ENCODE data around the gene ERC2.

The ERC2 gene

GRCh38 chr3:55708921-55709320, 759.3 kb downstream of the ERC2 start:
- intact Hi-C loops (cut with DNase I) = no loop called here
- DNase-seq = no peak

DNA sequence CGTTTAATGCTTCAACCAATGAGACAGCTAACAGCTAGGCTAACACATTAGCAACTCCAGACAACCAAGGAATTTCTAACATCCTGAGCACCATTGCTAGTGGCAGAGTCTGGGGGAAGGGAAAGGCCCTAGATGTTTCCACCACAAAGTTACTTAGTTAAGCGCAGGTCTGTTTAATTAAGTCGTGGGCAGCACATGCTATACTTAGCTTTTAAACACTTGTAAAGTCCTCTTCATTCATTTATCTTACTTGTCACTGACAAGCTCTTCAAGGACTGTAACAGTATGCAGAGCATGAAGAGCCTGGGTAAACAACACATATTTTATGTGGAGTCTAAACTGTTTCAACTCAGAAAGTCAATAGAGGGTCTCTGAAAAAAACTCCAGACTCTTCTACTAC, 760.0 kb downstream of the ERC2 start:
- no peak for DNase-seq
- intact Hi-C loops (cut with DNase I) = no loop called here

- intact Hi-C loops (cut with DNase I) = no loop called here
- DNase-seq = no peak
Measured at GRCh38 chr3:55704521-55704920, 763.7 kb downstream of the ERC2 start.

- DNase-seq = no peak
- intact Hi-C loops (cut with DNase I) = no loop called here
Measured at GRCh38 chr3:55702822-55703221, 765.4 kb downstream of the ERC2 start.

- no peak for DNase-seq
- intact Hi-C loops (cut with DNase I) = no loop called here
Measured at GRCh38 chr3:55701997-55702396, 766.3 kb downstream of the ERC2 start.

GRCh38 chr3:55698831-55699230, 769.4 kb downstream of the ERC2 start:
- no peak for DNase-seq
- intact Hi-C loops (cut with DNase I) = no loop called here

DNA sequence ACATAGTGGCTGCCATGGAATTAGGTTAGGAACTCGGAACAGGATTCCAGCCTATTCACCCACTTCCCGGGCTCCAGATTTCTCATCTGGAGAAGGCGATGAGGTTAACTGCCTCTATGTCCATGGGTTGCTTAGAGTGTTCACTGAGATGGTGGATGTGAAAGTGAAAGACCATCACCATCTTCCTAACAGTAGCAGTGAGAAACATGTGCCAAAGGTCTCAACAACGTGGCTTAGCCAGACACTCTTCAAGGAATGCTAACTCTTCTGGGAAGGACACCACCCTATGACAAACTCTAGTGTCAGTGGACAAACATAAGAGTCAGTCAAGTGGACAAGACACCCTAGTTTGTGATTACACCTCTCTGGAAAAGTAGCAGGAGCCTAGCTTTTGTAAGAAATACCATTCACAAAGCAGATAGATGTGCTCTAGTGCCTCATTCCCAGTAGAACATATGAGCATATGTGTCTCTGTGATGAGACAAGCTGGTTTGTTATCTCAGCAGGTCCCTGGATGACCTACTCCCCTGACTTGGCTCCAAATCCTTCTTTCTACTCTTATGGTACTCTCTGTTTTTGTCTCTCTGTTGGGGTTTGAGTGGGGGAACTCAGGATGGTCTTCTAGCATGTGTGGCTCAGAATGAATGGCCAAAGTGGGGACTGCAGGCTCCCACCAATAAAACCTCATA, 770.9 kb downstream of the ERC2 start:
- intact Hi-C loops (cut with DNase I) = no loop called here

DNA sequence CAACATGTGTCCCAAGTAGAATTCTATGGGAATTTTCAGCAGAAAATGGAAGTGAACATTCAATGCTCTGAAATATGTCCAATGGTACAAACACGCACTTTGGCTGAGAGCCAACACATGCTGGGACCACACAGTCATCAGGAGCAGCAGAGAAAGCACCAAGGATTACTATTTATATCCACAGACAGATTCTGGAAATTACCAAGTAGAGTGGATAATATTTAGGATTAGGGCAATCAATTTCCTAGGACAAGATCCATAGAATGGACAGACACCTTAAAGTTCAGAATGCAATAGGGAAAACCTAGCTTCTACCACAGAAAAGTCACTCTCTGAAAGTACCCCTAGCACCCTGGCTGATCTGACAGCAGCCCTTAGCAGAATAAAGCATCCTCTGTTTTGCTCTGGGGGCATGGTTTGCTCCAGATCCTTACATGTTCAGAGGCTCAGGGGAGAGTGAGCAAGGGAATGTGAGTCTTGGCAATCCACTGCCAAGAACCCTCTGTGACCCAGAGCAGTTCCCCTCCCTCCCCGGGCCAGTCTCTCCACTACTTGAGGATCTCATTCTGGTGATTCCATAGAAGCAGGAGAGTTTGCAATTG, 775.2 kb downstream of the ERC2 start:
- intact Hi-C loops (cut with DNase I) = no loop called here

More for the DNA sequence above, 770.9 kb downstream of the ERC2 start:
- no peak for DNase-seq

GRCh38 chr3:55692295-55692956, 775.8 kb downstream of the ERC2 start:
- intact Hi-C loops (cut with DNase I) = no loop called here
- DNase-seq = no peak

More for the DNA sequence above, 775.2 kb downstream of the ERC2 start:
- DNase-seq = no peak

GRCh38 chr3:55691141-55691540, 777.1 kb downstream of the ERC2 start:
- intact Hi-C loops (cut with DNase I) = no loop called here
- no peak for DNase-seq

GRCh38 chr3:55690726-55691125, 777.5 kb downstream of the ERC2 start:
- intact Hi-C loops (cut with DNase I) = no loop called here
- DNase-seq = peak in 1 of 42 donors; percentile 32

DNA sequence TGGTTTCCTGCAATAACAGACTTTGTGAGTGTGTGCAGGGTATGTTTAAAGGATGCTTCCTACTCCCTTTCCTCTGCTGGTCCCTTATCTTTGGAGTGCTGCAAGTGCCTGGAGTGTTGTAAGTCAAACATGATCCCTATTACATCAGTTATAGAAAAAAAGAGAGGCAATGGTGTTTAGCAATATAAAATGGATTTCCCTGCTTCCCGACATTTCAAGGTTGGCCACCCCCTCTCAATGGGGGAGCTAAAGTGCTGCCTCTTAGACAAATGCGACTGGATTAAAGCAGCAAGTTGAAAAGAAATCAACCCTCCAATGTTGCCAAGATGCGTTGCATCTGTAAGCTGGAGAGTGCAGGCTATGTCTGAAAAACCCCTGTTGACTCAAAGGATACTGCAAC, 778.1 kb downstream of the ERC2 start:
- intact Hi-C loops (cut with DNase I) = no loop called here
- DNase-seq = no peak

DNA sequence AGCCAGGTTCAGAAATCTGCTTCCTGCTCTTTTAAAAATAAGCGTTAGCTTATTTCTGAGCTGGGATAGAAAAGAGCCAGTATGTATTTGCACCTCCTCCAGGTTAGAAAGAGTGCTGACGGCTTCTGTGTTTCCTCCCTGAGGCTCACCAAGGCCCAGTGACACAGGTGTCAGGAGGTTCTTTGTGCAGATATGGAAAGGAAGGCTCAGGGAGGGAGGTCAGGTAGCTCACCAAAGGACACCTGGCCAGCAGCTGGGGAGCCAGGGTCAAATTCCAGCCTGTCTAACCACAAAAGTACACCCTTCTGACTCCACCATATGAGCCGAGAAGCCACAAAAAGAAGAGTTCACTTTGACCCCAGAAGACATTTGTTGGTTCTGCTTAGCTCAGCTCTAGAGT, 780.1 kb downstream of the ERC2 start:
- intact Hi-C loops (cut with DNase I) = no loop called here
- no peak for DNase-seq

- intact Hi-C loops (cut with DNase I) = no loop called here
- DNase-seq = no peak
Measured at GRCh38 chr3:55687526-55687925, 780.7 kb downstream of the ERC2 start.

DNA sequence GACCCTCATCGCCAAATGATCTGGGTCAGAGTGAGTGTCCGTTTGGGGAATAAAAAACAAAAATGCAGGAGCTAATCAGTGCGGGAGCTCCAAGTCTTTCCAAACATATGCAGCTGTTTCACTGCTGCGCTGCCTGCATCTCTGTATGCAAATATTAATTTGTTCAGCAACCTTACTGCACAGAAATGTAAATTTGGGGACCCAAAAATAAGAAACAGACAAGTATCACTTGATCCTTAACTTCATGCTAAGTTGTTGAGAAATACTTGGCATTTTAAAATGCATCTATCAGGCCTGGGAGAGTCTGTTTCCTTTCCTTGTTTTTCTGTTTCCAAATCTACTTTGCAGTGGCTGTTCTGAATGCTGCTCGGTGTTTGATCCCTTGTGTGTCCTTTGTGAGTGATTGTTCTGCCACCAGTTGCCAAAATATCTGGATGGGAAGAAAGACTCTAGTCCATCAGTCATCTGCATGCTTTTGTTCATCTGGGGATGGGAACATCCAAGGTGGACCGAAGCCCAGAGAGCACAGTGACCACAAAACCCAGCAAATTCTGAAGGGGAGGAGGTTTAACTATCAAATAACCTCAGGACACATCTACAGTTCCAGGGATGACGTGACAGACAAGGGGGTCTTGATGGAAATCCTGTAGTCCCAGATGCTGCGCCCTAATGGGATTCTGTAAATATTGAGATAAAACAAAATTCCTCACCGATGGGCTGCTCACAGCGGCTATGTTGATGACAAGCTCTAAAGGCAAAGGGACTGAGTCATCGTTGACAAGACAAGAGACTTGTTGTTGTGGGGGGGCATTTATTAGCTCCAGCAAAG, 781.6 kb downstream of the ERC2 start:
- intact Hi-C loops (cut with DNase I) = no loop called here
- DNase-seq = peak in 1 of 42 donors; percentile 15

- DNase-seq = peak in 22 of 42 donors; percentile 8 to 70 (median 32)
- intact Hi-C loops (cut with DNase I) = no loop called here
Measured at GRCh38 chr3:55683666-55684270, 784.5 kb downstream of the ERC2 start.

- DNase-seq = no peak
- intact Hi-C loops (cut with DNase I) = no loop called here
Measured at GRCh38 chr3:55682461-55682860, 785.8 kb downstream of the ERC2 start.

GRCh38 chr3:55678546-55679216, 789.6 kb downstream of the ERC2 start:
- intact Hi-C loops (cut with DNase I) = no loop called here
- DNase-seq = no peak

GRCh38 chr3:55676643-55677042, 791.6 kb downstream of the ERC2 start:
- intact Hi-C loops (cut with DNase I) = no loop called here
- DNase-seq = no peak

Data from head of caudate nucleus (tissue), 42 donors.